Measurements from ENCODE around the gene DNAJC17. TPM values are rescaled to one million over a fixed set of nuclear protein-coding genes. Genes with fewer than 3 reads are reported as not detected.
A peak's percentile ranks its signal among the peaks of the same experiment; 100 is the strongest.

The DNAJC17 gene
- total RNA-seq, 1 donor from 2014 or later: 49.3 TPM

DNA sequence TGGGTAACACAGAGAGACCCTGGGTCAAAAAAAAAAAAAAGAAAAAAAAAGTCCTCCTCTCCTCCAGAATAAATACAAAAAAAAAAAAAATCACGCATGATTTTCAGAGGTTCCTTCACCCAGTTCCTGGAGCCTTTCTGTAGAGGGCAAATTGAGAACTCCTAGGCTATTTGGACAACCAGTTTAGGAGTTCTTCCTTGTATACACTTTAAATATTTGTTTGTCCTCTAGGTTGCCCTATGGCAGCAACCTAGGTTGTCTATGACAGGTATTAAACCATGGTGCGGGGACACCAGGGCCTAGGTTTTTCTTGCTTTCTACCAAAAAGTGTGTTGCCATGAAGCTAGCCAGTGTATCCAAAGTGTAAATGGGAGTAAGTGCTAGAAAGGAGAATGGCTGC, 4.2 kb downstream of the DNAJC17 start:
- peaks cover 2% of the 10 kb centered on the region for H3K27me3 Mint-ChIP-seq (ENCODE audit: insufficient read depth, low read depth)
- Histone ChIP-seq H3K27me3 (no peaks in the 10 kb centered on the region), H2AFZ (replicated peaks) (no peak overlapping the region), H3K4me1 (peaks cover 17% of the 10 kb centered on the region), H3K4me2 (no peak overlapping the region), H3K36me3 (no peaks in the 10 kb centered on the region), H3K79me2 (ENCODE audit: low read depth) (peaks cover 26% of the 10 kb centered on the region), H3F3A (ENCODE audit: low read depth) (peaks cover 33% of the 10 kb centered on the region), H4K20me1 (ENCODE audit: low read depth) (peaks cover 4% of the 10 kb centered on the region), H3K9ac (no peak overlapping the region), H3K27ac (no peak overlapping the region), H3K9me3 (ENCODE audit: low read depth) (no peaks in the 10 kb centered on the region), H3K4me3 (no peak overlapping the region)
- H3K4me3 Mint-ChIP-seq: no peak overlapping the region
- DNase-seq (ENCODE audit: low spot score): no peak
- H3K4me1 Mint-ChIP-seq: peaks cover 44% of the 10 kb centered on the region
- H3K27ac Mint-ChIP-seq: no peak overlapping the region
- no peaks in the 10 kb centered on the region for H3K9me3 Mint-ChIP-seq
- TF ChIP-seq, protein P1, sequence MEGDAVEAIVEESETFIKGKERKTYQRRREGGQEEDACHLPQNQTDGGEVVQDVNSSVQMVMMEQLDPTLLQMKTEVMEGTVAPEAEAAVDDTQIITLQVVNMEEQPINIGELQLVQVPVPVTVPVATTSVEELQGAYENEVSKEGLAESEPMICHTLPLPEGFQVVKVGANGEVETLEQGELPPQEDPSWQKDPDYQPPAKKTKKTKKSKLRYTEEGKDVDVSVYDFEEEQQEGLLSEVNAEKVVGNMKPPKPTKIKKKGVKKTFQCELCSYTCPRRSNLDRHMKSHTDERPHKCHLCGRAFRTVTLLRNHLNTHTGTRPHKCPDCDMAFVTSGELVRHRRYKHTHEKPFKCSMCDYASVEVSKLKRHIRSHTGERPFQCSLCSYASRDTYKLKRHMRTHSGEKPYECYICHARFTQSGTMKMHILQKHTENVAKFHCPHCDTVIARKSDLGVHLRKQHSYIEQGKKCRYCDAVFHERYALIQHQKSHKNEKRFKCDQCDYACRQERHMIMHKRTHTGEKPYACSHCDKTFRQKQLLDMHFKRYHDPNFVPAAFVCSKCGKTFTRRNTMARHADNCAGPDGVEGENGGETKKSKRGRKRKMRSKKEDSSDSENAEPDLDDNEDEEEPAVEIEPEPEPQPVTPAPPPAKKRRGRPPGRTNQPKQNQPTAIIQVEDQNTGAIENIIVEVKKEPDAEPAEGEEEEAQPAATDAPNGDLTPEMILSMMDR (IDR thresholded peaks at IDR 0.05): no peak
- TF ChIP-seq EZH2 (IDR thresholded peaks at IDR 0.05) (no peak), EZH2phosphoT487 (IDR thresholded peaks at IDR 0.05) (no peak)
- peaks cover 12% of the 10 kb centered on the region for H3K36me3 Mint-ChIP-seq

DNA sequence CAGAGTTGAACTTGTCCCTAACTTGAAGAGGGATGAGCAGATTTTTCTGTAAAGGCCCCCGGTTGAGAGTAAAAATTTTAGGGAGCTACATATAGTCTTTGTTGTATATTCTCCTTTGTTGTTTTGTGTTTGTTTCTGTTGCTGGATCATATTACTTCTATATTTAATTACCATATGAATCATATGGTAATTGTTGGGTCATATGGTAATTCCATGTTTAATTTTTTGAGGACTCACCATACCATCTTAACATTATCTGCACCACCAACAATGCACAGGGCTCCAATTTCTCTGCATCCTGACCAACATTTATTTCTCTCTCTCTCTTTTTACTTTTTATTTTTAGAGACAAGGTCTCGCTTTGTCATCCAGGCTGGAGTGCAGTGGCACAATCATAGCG, 7.8 kb downstream of the DNAJC17 start:
- no peak overlapping the region for H3K9ac ChIP-seq
- H3K4me1 ChIP-seq: peaks cover 14% of the 10 kb centered on the region
- peak overlapping the region; percentile 93 for H3K27ac Mint-ChIP-seq
- no peak for DNase-seq (ENCODE audit: low spot score)
- peaks cover 18% of the 10 kb centered on the region for H3K79me2 ChIP-seq (ENCODE audit: low read depth)
- H3K4me2 ChIP-seq: no peak overlapping the region
- H4K20me1 ChIP-seq (ENCODE audit: low read depth): peaks cover 4% of the 10 kb centered on the region
- H3K36me3 ChIP-seq: no peaks in the 10 kb centered on the region
- H3K9me3 ChIP-seq (ENCODE audit: low read depth): no peaks in the 10 kb centered on the region
- H3K4me1 Mint-ChIP-seq: peaks cover 43% of the 10 kb centered on the region
- TF ChIP-seq, protein P1 (IDR thresholded peaks at IDR 0.05): no peak
- TF ChIP-seq EZH2phosphoT487 (IDR thresholded peaks at IDR 0.05): no peak
- TF ChIP-seq EZH2 (IDR thresholded peaks at IDR 0.05): no peak
- H3K27me3 Mint-ChIP-seq (ENCODE audit: insufficient read depth, low read depth): peaks cover 2% of the 10 kb centered on the region
- H3K27ac ChIP-seq: no peak overlapping the region
- no peak overlapping the region for H2AFZ ChIP-seq (replicated peaks)
- no peaks in the 10 kb centered on the region for H3K27me3 ChIP-seq
- H3K9me3 Mint-ChIP-seq: no peaks in the 10 kb centered on the region
- peaks cover 27% of the 10 kb centered on the region for H3F3A ChIP-seq (ENCODE audit: low read depth)
- H3K4me3 Mint-ChIP-seq: peak overlapping the region; percentile 52
- H3K36me3 Mint-ChIP-seq: peaks cover 12% of the 10 kb centered on the region
- no peak overlapping the region for H3K4me3 ChIP-seq

DNA sequence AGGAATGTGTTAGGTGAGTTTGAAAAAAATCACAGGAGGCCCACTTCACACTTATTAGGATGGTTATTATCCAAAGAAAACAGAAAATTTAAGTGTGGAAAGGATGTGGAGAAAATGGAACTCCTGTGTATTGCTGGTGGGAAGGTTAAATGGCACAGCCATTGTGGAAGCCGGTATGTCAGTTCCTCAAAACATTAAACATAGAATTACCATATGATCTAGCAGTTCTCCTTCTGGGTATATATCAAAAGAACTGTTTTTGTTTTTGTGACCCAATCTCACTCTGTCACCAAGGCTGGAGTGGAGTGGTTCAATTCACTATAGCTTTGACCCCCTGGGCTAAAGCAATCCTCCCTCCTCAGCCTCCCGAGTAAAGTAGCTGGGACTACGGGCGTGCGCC, 10.8 kb downstream of the DNAJC17 start:
- H3K27ac ChIP-seq: no peak overlapping the region
- H4K20me1 ChIP-seq (ENCODE audit: low read depth): peaks cover 4% of the 10 kb centered on the region
- Mint-ChIP-seq H3K4me3 (no peak overlapping the region), H3K27ac (peak overlapping the region; percentile 6), H3K4me1 (peaks cover 39% of the 10 kb centered on the region), H3K27me3 (ENCODE audit: insufficient read depth, low read depth) (peaks cover 3% of the 10 kb centered on the region), H3K9me3 (no peaks in the 10 kb centered on the region), H3K36me3 (peaks cover 13% of the 10 kb centered on the region)
- H3K4me1 ChIP-seq: peaks cover 14% of the 10 kb centered on the region
- H3K9me3 ChIP-seq (ENCODE audit: low read depth): no peaks in the 10 kb centered on the region
- no peak for TF ChIP-seq EZH2phosphoT487 (IDR thresholded peaks at IDR 0.05)
- peaks cover 27% of the 10 kb centered on the region for H3F3A ChIP-seq (ENCODE audit: low read depth)
- H3K36me3 ChIP-seq: no peaks in the 10 kb centered on the region
- H3K27me3 ChIP-seq: no peaks in the 10 kb centered on the region
- no peak overlapping the region for H3K4me3 ChIP-seq
- H3K9ac ChIP-seq: no peak overlapping the region
- DNase-seq (ENCODE audit: low spot score): no peak
- H2AFZ ChIP-seq (replicated peaks): no peak overlapping the region
- H3K4me2 ChIP-seq: no peak overlapping the region
- peaks cover 15% of the 10 kb centered on the region for H3K79me2 ChIP-seq (ENCODE audit: low read depth)

DNA sequence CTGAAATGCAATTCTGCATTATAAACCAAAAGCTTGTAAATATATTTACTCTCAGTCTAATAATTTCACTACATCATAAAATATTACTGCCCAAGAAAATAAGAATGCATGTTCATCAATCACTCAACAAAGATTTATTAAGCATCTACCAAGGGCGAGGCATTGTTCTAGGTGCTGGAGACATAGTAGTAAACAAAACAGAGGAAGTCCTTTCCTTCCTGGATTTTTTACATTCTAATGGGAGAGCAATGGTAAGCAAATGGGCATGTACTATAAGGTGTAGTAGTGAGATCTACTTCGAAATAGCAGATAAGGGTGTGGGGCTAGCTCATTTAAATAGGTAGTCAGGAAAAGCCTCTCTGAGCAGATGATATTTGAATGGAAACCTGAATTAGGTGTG, 11.2 kb downstream of the DNAJC17 start:
- Histone ChIP-seq H2AFZ (replicated peaks) (no peak overlapping the region), H3K36me3 (no peaks in the 10 kb centered on the region), H3K4me2 (no peak overlapping the region), H4K20me1 (ENCODE audit: low read depth) (peaks cover 4% of the 10 kb centered on the region), H3K4me1 (peaks cover 14% of the 10 kb centered on the region), H3K27ac (no peak overlapping the region), H3K4me3 (no peak overlapping the region), H3K9ac (no peak overlapping the region), H3K27me3 (no peaks in the 10 kb centered on the region), H3K9me3 (ENCODE audit: low read depth) (no peaks in the 10 kb centered on the region), H3K79me2 (ENCODE audit: low read depth) (peaks cover 15% of the 10 kb centered on the region), H3F3A (ENCODE audit: low read depth) (peaks cover 25% of the 10 kb centered on the region)
- no peak for DNase-seq (ENCODE audit: low spot score)
- Mint-ChIP-seq H3K4me3 (no peak overlapping the region), H3K4me1 (peaks cover 38% of the 10 kb centered on the region), H3K27ac (peak overlapping the region; percentile 6), H3K36me3 (peaks cover 11% of the 10 kb centered on the region), H3K9me3 (no peaks in the 10 kb centered on the region), H3K27me3 (ENCODE audit: insufficient read depth, low read depth) (peaks cover 3% of the 10 kb centered on the region)
- no peak for TF ChIP-seq EZH2phosphoT487 (IDR thresholded peaks at IDR 0.05)
- TF ChIP-seq, protein P1 (IDR thresholded peaks at IDR 0.05): no peak
- TF ChIP-seq EZH2 (IDR thresholded peaks at IDR 0.05): no peak

All from neural progenitor cell (in vitro differentiated cells).